ENCODE data around the gene GPBP1. TPM values are rescaled to one million over a fixed set of nuclear protein-coding genes. Genes with fewer than 3 reads are reported as not detected.
"Not testable (repeated sequence)": the region's sequence is repeated elsewhere in the genome, so short reads cannot be mapped to it uniquely, and the experiment has no call there.

Gene GPBP1
- total and polyA plus RNA-seq, 9 of the 15 experiments (the other 6 are each of a cell fraction or from before 2014, with no cell fraction given): 31.0 to 109 (median 68.4) TPM

DNA sequence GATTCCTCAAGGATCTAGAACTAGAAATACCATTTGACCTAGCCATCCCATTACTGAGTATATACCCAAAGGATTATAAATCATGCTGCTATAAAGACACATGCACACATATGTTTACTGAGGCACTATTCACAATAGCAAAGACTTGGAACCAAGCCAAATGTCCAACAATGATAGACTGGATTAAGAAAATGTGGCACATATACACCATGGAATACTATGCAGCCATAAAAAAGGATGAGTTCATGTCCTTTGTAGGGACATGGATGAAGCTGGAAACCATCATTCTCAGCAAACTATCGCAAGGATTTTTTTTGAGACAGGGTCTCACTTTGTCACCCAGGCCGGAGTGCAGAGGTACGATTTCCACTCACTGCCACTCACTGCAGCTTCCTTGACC lies 8.7 kb upstream of the GPBP1 start:
- H3K9me3 ChIP-seq (replicated peaks; ENCODE audit: control insufficient read depth, insufficient read depth, low read depth, low read length): not testable (repeated sequence)

DNA sequence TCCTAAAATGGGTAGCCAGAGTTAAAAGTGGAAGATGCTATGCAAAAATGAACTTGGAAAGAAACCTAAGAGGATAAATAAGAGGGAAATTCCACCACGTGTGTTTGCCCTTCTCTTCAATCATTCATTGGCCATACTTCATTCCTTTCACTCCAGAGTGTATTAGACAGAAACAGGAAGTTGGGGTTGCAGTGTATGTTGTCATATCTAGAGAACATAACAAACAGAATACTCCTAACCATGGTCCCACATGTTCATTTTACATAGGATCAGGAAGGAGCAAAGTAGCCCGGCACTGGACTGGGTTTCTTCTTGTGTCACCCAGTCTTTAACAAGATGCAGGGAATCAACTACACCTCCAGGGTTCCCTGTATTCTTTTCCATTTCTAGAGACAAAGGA lies 7.6 kb upstream of the GPBP1 start:
- ChIA-PET CTCF (ENCODE audit: low intra/inter-chr PET ratio) (no interaction called here), POLR2A (interaction anchor here (0.6 kb wide), 1 partner anchor 25 kb away, joined by 4 read pairs; no protein-coding TSS in a partner anchor)
- intact Hi-C loops (cut with micrococcal nuclease): no loop called here
- Histone ChIP-seq H3K9me3 (replicated peaks; ENCODE audit: control insufficient read depth, insufficient read depth, low read depth, low read length) (no peaks in the 10 kb centered on the region), H3K4me2 (ENCODE audit: insufficient read depth, low read length) (no peak overlapping the region; the same call in 1 of the 2 replicates), H3K4me3 (no peak overlapping the region), H2AFZ (ENCODE audit: low read depth, low read length) (peak overlapping the region; percentile 72), H3K27ac (ENCODE audit: extremely low read depth, low read depth, low read length) (peak overlapping the region; percentile 55; the same call in 2 of the 3 replicates), H3K79me2 (ENCODE audit: control insufficient read depth, insufficient read depth, low read length) (no peaks in the 10 kb centered on the region), H3K9ac (ENCODE audit: insufficient read depth in 1 of 2, low read depth in 2 of 2, low read length in 2 of 2) (no peak overlapping the region), H3K9me1 (ENCODE audit: control insufficient read depth, insufficient read depth, low read length) (no peaks in the 10 kb centered on the region), H3K27me3 (ENCODE audit: control insufficient read depth in 2 of 2, insufficient read depth in 2 of 2, low read length in 2 of 2) (no peaks in the 10 kb centered on the region), H4K20me1 (replicated peaks; ENCODE audit: control insufficient read depth, insufficient read depth, low read length) (no peaks in the 10 kb centered on the region), H3K36me3 (ENCODE audit: control insufficient read depth, insufficient read depth, low read length) (no peaks in the 10 kb centered on the region), H3K4me1 (replicated peaks in 1 of 2; ENCODE audit: control insufficient read depth in 2 of 2, insufficient read depth in 2 of 2, low read length in 2 of 2) (peaks cover 0 to 16% of the 10 kb centered on the region in 2 experiments; a peak in 3 of 5 replicates)
- 25% methylated on average over 2 of the region's 2 CpGs for WGBS (ENCODE audit: insufficient coverage, low coverage, missing lambda C conversion rate)
- FAIRE-seq (peak; percentile 74), DNase-seq (ENCODE audit: extremely low read depth in 1 of 4, low spot score in 3 of 4) (peak in 1 of 4 experiments; percentile 18), ATAC-seq (peak; percentile 72)
- in situ Hi-C loops (cut with MboI): no loop called here
- no TSS peak for BruUV-seq (replicated peaks)
- TF ChIP-seq ZNF324 (CRISPR knock-in tag; IDR thresholded peaks at IDR 0.05) (no peak), JUND (IDR thresholded peaks at IDR 0.05; ENCODE audit: borderline replicate concordance, low read depth, low read length) (0 out of 2 replicates have a peak, but pooled peaks have one; percentile 7), JUND (tag; IDR thresholded peaks at IDR 0.05; ENCODE audit: borderline replicate concordance, low read depth, low read length) (no peak), SPI1 (IDR thresholded peaks at IDR 0.05; ENCODE audit: borderline replicate concordance, low read depth, low read length) (0 out of 2 replicates have a peak, but pooled peaks have one; percentile 48), CEBPB (tag; IDR thresholded peaks at IDR 0.05) (0 out of 2 replicates have a peak, but pooled peaks have one; percentile 18), CEBPG (CRISPR knock-in tag; IDR thresholded peaks at IDR 0.05) (peak; percentile 31; the same call in 1 of the 2 replicates), CEBPG (tag; conservative IDR thresholded peaks at IDR 0.05 in 1 of 2, IDR thresholded peaks at IDR 0.05 in 1 of 2) (peak in 1 of 2 experiments; percentile 58; a peak in 1 of 4 replicates), GATAD2B (IDR thresholded peaks at IDR 0.05; ENCODE audit: borderline replicate concordance) (no peak), ZNF561 (CRISPR knock-in tag; conservative IDR thresholded peaks at IDR 0.05) (no peak), CTBP1 (IDR thresholded peaks at IDR 0.05; ENCODE audit: borderline replicate concordance) (no peak), TAF9B (IDR thresholded peaks at IDR 0.05; ENCODE audit: partially characterized antibody) (no peak), SMAD4 (CRISPR knock-in tag; conservative IDR thresholded peaks at IDR 0.05) (0 out of 2 replicates have a peak, but pooled peaks have one; percentile 30), KLF1 (tag; IDR thresholded peaks at IDR 0.05) (no peak), GABPA (tag; conservative IDR thresholded peaks at IDR 0.05; ENCODE audit: low read depth) (peak; percentile 42; the same call in 1 of the 2 replicates), RAD51 (IDR thresholded peaks at IDR 0.05; ENCODE audit: borderline replicate concordance, low read depth) (no peak)

More for the DNA sequence above, 8.7 kb upstream of the GPBP1 start:
- FAIRE-seq; H3K4me2 ChIP-seq (ENCODE audit: insufficient read depth, low read length); H3K36me3 ChIP-seq (ENCODE audit: control insufficient read depth, insufficient read depth, low read length); DNase-seq (ENCODE audit: extremely low read depth in 1 of 4, low spot score in 3 of 4); CTCF ChIA-PET (ENCODE audit: low intra/inter-chr PET ratio); H3K4me3 ChIP-seq; H4K20me1 ChIP-seq (replicated peaks; ENCODE audit: control insufficient read depth, insufficient read depth, low read length); H2AFZ ChIP-seq (ENCODE audit: low read depth, low read length); H3K9ac ChIP-seq (ENCODE audit: insufficient read depth in 1 of 2, low read depth in 2 of 2, low read length in 2 of 2); H3K27ac ChIP-seq (ENCODE audit: extremely low read depth, low read depth, low read length); H3K9me1 ChIP-seq (ENCODE audit: control insufficient read depth, insufficient read depth, low read length); intact Hi-C loops (cut with micrococcal nuclease); ATAC-seq; POLR2A ChIA-PET; H3K79me2 ChIP-seq (ENCODE audit: control insufficient read depth, insufficient read depth, low read length); H3K27me3 ChIP-seq (ENCODE audit: control insufficient read depth in 2 of 2, insufficient read depth in 2 of 2, low read length in 2 of 2); BruUV-seq (replicated peaks); in situ Hi-C loops (cut with MboI): not testable (repeated sequence)
- H3K4me1 ChIP-seq (replicated peaks in 1 of 2; ENCODE audit: control insufficient read depth in 2 of 2, insufficient read depth in 2 of 2, low read length in 2 of 2): peaks cover 0 to 16% of the 10 kb centered on the region in 2 experiments; a peak in 3 of 5 replicates
- WGBS (ENCODE audit: insufficient coverage, low coverage, missing lambda C conversion rate): 93% methylated on average over 3 of the region's 3 CpGs
- TF ChIP-seq NFIX (CRISPR knock-in tag; IDR thresholded peaks at IDR 0.05; ENCODE audit: low read depth) (0 out of 2 replicates have a peak, but pooled peaks have one; percentile 39), ADNP (tag; IDR thresholded peaks at IDR 0.05) (0 out of 2 replicates have a peak, but pooled peaks have one; percentile 21), RBM25 (IDR thresholded peaks at IDR 0.05; ENCODE audit: low read depth, low read length, severe bottlenecking) (peak; percentile 41), HDAC2 (IDR thresholded peaks at IDR 0.05) (peak; percentile 47; the same call in 1 of the 2 replicates), KDM1A (IDR thresholded peaks at IDR 0.05) (peak; percentile 14 to 29; a peak in 2 of 4 replicates), BCOR (IDR thresholded peaks at IDR 0.05) (peak; percentile 75), NFIC (IDR thresholded peaks at IDR 0.05) (peak; percentile 78), SMARCA5 (IDR thresholded peaks at IDR 0.05) (0 out of 2 replicates have a peak, but pooled peaks have one; percentile 29)
